HepG2 (cell line): ENCODE measurements around the gene MYCBP2. TPM values are rescaled to one million over a fixed set of nuclear protein-coding genes. Genes with fewer than 3 reads are reported as not detected.

Experiments used
- ATAC-seq: fragments of 200-7000 bp; cut with Tn5 transposase; 3 replicates; pipeline ENCODE4 v1.9.1; 2020; ENCODE audit warnings: mild to moderate bottlenecking, moderate library complexity
- BruUV-seq: library from RNA; stranded (reverse); fragments of 400-500 nt; replicated peaks from 2 replicates; lab custom pipeline; 2021; lab: Mats Ljungman, UMichigan
- CTCF ChIA-PET: fragments of 300-600 bp; formaldehyde crosslinking; extraction: SDS; loops from one replicate; lab custom pipeline; 2021; ENCODE audit warnings: low total read pairs, inconsistent platforms, low intra/inter-chr PET ratio; lab: Yijun Ruan, JAX
- POLR2A ChIA-PET: fragments of 350-600 bp; sonication (Branson Sonifier 250); formaldehyde crosslinking; loops from one replicate; lab custom pipeline; 2020; ENCODE audit warnings: antibody characterized with exemption, inconsistent platforms; lab: Yijun Ruan, JAX
- DNase-seq: peaks from one replicate; pipeline ENCODE4 v3.0.0-alpha.2; 2015; ENCODE audit warnings: low spot score
- FAIRE-seq: peaks from 3 replicates; lab custom pipeline; 2011; peaks lifted over from hg19 to GRCh38; lab: Jason Lieb, UNC
- H2AFZ ChIP-seq: one replicate; pipeline ENCODE4 v1.6.1; 2011; ENCODE audit warnings: low read length, inconsistent platforms
- H3K27ac ChIP-seq: fragments of 300-600 bp; 3 replicates; pipeline ENCODE4 v1.8.0; 2011; ENCODE audit warnings: mixed run types, mild to moderate bottlenecking, mixed read lengths, low read length, inconsistent platforms; ENCODE audit not compliant: insufficient read depth; ENCODE audit errors: extremely low read length
- H3K27me3 ChIP-seq, 2 experiments: fragments of 200-600 bp in 1 of 2; 2 replicates in 1 of 2; 3 replicates in 1 of 2; pipeline versions ENCODE4 v1.6.0 to v1.8.0; 2011; ENCODE audit warnings: low read length in 2 of 2, mild to moderate bottlenecking in 2 of 2, moderate library complexity in 2 of 2, inconsistent platforms in 1 of 2; ENCODE audit not compliant: insufficient read depth in 2 of 2, control insufficient read depth in 1 of 2
- H3K36me3 ChIP-seq, 2 experiments: fragments of 200-600 bp in 1 of 2; replicated peaks in 1 of 2; 2 replicates in 1 of 2; 3 replicates in 1 of 2; pipeline versions ENCODE4 v1.5.1 to v1.8.0; 2011; ENCODE audit warnings: low read length in 2 of 2, inconsistent platforms in 1 of 2; ENCODE audit not compliant: insufficient read depth in 2 of 2, control insufficient read depth in 1 of 2
- H3K4me1 ChIP-seq: 2 replicates; pipeline ENCODE4 v1.5.1; 2012; ENCODE audit warnings: low read length, inconsistent platforms; ENCODE audit not compliant: insufficient read depth
- H3K4me2 ChIP-seq: 2 replicates; pipeline ENCODE4 v1.6.0; 2011; ENCODE audit warnings: low read depth, low read length, inconsistent platforms
- H3K4me3 ChIP-seq, 3 experiments: fragments of 200-600 bp in 1 of 3; sonication (generic), shearing (Covaris generic) in 1 of 3; replicated peaks in 1 of 3; 2 replicates each; pipeline ENCODE4 v1.5.1; 2011 to 2016; ENCODE audit warnings: low read length in 3 of 3, inconsistent platforms in 2 of 3, low read depth in 2 of 3, mild to moderate bottlenecking in 2 of 3, control low read depth in 1 of 3, mixed read lengths in 1 of 3; ENCODE audit not compliant: insufficient read depth in 1 of 3
- H3K79me2 ChIP-seq: one replicate; pipeline ENCODE4 v1.6.1; 2011; ENCODE audit warnings: low read length, inconsistent platforms; ENCODE audit not compliant: insufficient read depth
- H3K9ac ChIP-seq: 2 replicates; pipeline ENCODE4 v1.6.0; 2011; ENCODE audit warnings: mild to moderate bottlenecking, low read depth, low read length, inconsistent platforms; ENCODE audit not compliant: insufficient read depth
- H3K9me3 ChIP-seq: 2 replicates; pipeline ENCODE4 v1.5.1; 2012; ENCODE audit warnings: mild to moderate bottlenecking, low read length
- H4K20me1 ChIP-seq: 2 replicates; pipeline ENCODE4 v1.6.0; 2011; ENCODE audit warnings: inconsistent platforms, mild to moderate bottlenecking, low read length, moderate library complexity; ENCODE audit not compliant: insufficient read depth
- PHF8 ChIP-seq: sonication (generic); formaldehyde crosslinking; IDR thresholded peaks from 2 replicates; pipeline ENCODE4 v1.5.0; 2020; ENCODE audit warnings: missing genetic modification reagents
- SRF ChIP-seq: IDR thresholded peaks from 2 replicates; pipeline ENCODE4 v1.6.1; 2011; ENCODE audit warnings: mild to moderate bottlenecking, low read depth, low read length, moderate library complexity
- TCF7 ChIP-seq: sonication (generic); IDR thresholded peaks from 2 replicates; pipeline ENCODE4 v1.6.1; 2016; ENCODE audit warnings: antibody characterized with exemption, low read depth
- ZBTB1 ChIP-seq: sonication (generic); formaldehyde crosslinking; IDR thresholded peaks from 2 replicates; pipeline ENCODE4 v1.4.0; 2020; ENCODE audit warnings: missing genetic modification reagents, borderline replicate concordance
- ZNF766 ChIP-seq: sonication (generic); formaldehyde crosslinking; IDR thresholded peaks from 2 replicates; pipeline ENCODE4 v1.5.0; 2020; ENCODE audit warnings: missing genetic modification reagents, borderline replicate concordance
- WGBS: methylation state at CpG from one replicate; pipeline ENCODE4 v1.1.6; 2017; ENCODE audit warnings: low lambda C conversion rate; 5-methylcytosine and 5-hydroxymethylcytosine counted together
- in situ Hi-C: cut with HindIII; loops from 2 replicates; pipeline ENCODE4 v1.10.0; 2017; ENCODE audit warnings: low pct_unique_long_range_greater_than_20kb; ENCODE audit not compliant: extremely low pct_ligation_motif_present
- intact Hi-C: fragments of 100-400 bp; cut with micrococcal nuclease; formaldehyde crosslinking; loops from one replicate; pipeline ENCODE4 v1.10.0; 2022; ENCODE audit not compliant: unreplicated experiment
- polyA plus RNA-seq, 8 experiments: library from polyadenylated mRNA; depleted of rRNA in 3 of 8; stranded (reverse) in 7 of 8; unstranded in 1 of 8; fragments of >200 nt; fragmentation: Illumina TruSeq in 4 of 8; extraction: Trizol in 4 of 8; gene quantifications; 2 replicates each; pipeline versions ENCODE4 v1.2.1 to v1.2.3, GENCODE V29; 2011 to 2016; ENCODE audit warnings: low read depth in 4 of 8, missing spikeins in 1 of 8, mixed read lengths in 1 of 8; ENCODE audit not compliant: insufficient read depth in 1 of 8
- total RNA-seq, 5 experiments: library from RNA; depleted of rRNA; stranded (reverse); fragments of >200 nt; fragmentation: Illumina TruSeq; extraction: Trizol; gene quantifications; 2 replicates each; pipeline ENCODE4 v1.2.3, GENCODE V29; 2016; ENCODE audit warnings: low read depth in 1 of 5

The MYCBP2 gene
- total and polyA plus RNA-seq, 2 of the 13 experiments (the other 11 are each of a cell fraction or from before 2014, with no cell fraction given): 16.3 to 35.3 TPM

- no peaks in the 10 kb centered on the region; a peak in 2 of 5 replicates for H3K27me3 ChIP-seq
- FAIRE-seq (no peak), ATAC-seq (no peak), DNase-seq (no peak)
- H3K27ac ChIP-seq: no peak overlapping the region
- no peaks in the 10 kb centered on the region for H3K79me2 ChIP-seq
- H3K9me3 ChIP-seq: no peaks in the 10 kb centered on the region
- no peak overlapping the region for H2AFZ ChIP-seq
- H3K4me3 ChIP-seq: no peak overlapping the region
- no peak overlapping the region for H3K4me2 ChIP-seq
- H3K4me1 ChIP-seq: no peaks in the 10 kb centered on the region
- no peaks in the 10 kb centered on the region for H3K36me3 ChIP-seq
- in situ Hi-C loops (no loop called here), intact Hi-C loops (no loop called here)
- 3% methylated on average over 3 of the region's 3 CpGs for WGBS
- ChIA-PET CTCF (no interaction called here), POLR2A (no interaction called here)
- no peaks in the 10 kb centered on the region for H4K20me1 ChIP-seq
- no peak for TF ChIP-seq ZBTB1
- TF ChIP-seq ZNF766: no peak
- no peak for TF ChIP-seq PHF8 (CRISPR knock-in tag)
- no peak overlapping the region for H3K9ac ChIP-seq
- no TSS peak for BruUV-seq
Measured at GRCh38 chr13:77359171-77359570, 32.3 kb upstream of the MYCBP2 start.

GRCh38 chr13:77358001-77358400, 31.1 kb upstream of the MYCBP2 start:
- ChIA-PET POLR2A (no interaction called here), CTCF (no interaction called here)
- Histone ChIP-seq H3K4me3 (no peak overlapping the region), H3K79me2 (no peaks in the 10 kb centered on the region), H3K27me3 (no peaks in the 10 kb centered on the region; a peak in 1 of 5 replicates), H3K4me2 (no peak overlapping the region), H3K27ac (no peak overlapping the region), H4K20me1 (no peaks in the 10 kb centered on the region), H3K36me3 (no peaks in the 10 kb centered on the region), H2AFZ (no peak overlapping the region), H3K9me3 (no peaks in the 10 kb centered on the region), H3K4me1 (no peaks in the 10 kb centered on the region), H3K9ac (no peak overlapping the region)
- DNase-seq (no peak), ATAC-seq (no peak), FAIRE-seq (no peak)
- WGBS: 0% methylated on average over 1 of the region's 1 CpG
- in situ Hi-C loops: no loop called here
- TF ChIP-seq SRF (no peak), TCF7 (no peak)
- BruUV-seq: no TSS peak
- intact Hi-C loops: no loop called here
